HG02970 (cell line): ENCODE data around the gene ALCAM.

ENCODE experiments used
- ATAC-seq: cut with Tn5 transposase; IDR thresholded peaks from one replicate; pipeline ENCODE4 v1.9.1; 2021; ENCODE audit warnings: mild to moderate bottlenecking, moderate library complexity, moderate number of reproducible peaks; ENCODE audit not compliant: unreplicated experiment, low FRiP score

The ALCAM gene

DNA sequence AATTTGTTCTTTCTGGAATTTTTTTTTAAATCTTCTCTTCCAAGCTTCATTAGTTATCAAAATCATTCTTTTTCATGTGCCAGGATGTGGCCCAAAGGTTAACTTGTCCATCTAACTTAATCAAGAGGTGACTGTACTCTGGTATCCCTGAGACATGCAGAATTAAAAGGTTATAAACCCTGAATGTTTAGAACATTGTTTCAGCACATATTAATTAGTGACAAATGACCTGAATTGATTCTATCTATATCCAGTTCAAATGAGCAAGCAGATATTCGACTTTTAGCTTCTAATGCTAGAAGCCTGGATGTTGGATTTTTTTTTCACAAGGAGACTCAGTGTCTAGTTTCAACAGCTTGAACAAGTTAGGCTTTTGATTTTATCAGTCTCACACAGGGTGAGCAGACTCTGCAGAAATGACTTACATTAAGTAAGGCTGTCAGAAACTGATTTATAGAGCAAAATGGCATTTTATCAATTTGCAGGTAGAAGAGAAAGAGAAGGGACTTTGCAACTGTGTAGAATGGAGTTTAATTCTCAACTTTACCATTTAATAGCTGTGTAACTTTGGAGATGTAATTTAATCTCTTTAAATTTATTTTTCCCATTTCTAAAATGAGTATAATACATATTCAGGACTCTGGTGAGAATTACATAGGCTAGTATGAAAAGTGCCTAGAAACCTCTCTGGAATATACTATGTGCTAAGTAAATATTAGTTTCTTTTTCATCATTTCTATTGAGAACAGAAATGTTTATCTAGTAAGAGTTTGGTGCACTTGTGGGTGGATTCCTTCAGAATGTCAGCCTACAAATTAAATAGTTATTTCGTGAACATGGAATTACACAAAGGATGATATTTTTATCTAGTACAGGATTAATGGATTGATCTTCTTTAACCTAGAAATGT is 100.0 kb downstream of the ALCAM start:
- ATAC-seq, result no peak

DNA sequence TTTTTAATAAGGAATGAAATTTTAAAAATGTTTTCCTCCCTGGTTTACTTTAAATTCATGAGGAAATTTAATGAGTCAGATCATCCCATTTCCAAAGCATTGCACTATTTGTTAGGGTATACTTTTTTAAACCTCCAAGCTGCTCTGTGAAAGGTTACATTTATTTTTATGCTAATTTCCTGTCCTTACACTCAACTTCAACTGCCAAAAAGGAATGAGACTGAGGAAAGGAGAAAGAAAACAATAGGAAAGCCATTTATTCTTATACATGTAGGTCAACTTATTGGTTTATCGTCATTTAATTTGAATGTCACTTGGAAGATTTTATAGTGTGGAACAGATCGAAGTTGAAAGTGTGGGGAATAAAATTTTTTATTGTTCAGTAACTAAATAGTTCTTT is 104.1 kb downstream of the ALCAM start:
- no peak for ATAC-seq

DNA sequence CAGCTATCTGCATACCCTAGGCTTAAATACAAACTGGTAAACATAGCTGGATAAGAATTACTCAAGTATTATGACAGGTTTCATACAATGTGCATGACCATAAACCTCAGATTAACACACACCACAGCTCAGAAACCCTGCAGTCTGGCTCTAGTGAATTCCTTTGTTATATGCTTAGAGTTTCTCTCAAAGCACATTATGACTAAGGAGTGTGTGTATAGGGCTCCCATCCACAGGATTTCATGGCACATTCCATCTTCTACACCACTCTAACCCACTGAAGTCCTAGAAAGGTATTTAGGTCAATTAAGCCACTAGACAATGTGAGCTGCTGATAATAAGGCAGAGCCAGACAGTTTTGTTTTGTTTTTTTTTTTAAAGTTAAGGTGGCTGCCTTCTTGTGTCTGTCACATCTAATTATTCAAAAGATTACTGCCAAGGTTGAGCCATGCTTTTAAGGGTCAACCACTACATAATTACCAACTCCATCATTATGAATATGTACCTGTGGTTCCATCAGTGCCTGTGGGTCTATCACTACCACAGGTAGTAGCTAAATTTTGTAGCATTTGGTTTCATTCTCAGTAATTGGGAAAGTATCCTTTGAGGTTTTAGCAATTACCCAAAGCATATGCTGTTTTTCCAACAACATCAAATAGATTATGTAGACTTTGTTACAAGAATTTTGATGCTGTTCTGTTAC is 107.0 kb downstream of the ALCAM start:
- ATAC-seq, result no peak

DNA sequence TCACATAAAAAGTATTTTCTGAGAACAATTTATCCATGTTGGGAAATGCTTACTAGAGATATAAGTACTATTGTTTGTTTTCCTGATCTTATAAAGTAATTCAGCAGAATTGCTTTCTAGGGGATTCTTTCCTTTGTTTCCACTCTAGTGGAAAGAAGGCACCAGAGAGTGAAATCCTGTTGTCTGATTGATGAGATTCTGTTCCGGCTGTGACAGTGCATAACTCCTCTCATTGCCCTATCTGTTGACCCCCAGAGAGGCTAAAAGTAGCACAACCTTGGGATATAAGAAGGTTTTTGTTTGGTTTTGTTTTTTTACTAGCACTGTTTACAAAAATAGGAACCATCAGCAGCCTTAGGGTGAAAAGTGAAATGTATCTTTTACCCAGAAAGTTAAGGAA is 114.1 kb downstream of the ALCAM start:
- ATAC-seq, result no peak

DNA sequence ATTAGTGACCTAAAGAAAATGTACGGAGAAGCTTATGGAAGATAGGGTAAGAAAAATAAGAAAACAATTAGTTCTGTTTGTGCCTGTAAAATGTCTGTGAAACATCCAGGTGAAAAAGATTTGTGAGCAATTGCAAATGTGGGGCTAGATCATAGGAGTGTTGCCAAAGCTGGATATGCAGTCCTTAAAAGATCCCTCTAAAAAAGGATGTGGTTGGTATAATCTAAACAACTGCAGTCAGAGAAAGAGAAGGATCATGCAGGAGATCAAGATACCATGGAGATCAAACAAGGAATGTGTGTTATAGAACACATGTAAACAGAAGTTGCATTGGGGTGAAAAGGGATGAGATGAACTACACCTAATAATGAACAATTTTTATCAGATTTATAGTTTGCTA is 116.8 kb downstream of the ALCAM start:
- no peak for ATAC-seq

DNA sequence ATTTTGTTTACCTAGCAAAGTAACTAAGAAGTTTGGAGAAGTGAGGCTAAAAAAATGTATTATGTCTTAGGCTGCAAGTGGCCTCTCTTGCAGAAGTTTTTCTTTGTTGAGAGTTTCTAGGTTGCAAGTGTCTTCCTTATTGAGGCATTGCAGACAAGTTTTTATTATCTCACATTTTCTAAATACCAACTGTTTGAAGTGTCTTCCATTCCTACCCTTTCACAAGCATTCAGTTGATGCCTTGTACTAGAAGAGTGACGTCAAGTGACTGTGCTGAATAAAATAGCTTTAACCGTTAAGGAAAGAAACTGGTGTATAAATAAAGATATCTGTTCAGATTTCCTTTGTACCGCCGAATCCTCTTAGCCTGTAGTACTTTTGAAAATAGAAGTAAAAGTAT is 123.3 kb downstream of the ALCAM start:
- no peak for ATAC-seq

GRCh38 chr3:105493305-105493892 is 126.7 kb downstream of the ALCAM start:
- no peak for ATAC-seq

GRCh38 chr3:105495021-105495420 is 128.3 kb downstream of the ALCAM start:
- ATAC-seq, result no peak

- ATAC-seq, result no peak
Observed at GRCh38 chr3:105496343-105496742, 129.6 kb downstream of the ALCAM start.

- ATAC-seq, result no peak
Observed at GRCh38 chr3:105497386-105497785, 130.7 kb downstream of the ALCAM start.

GRCh38 chr3:105499961-105500360 is 133.3 kb downstream of the ALCAM start:
- ATAC-seq, result no peak

GRCh38 chr3:105502333-105502732 is 135.6 kb downstream of the ALCAM start:
- ATAC-seq, result no peak

DNA sequence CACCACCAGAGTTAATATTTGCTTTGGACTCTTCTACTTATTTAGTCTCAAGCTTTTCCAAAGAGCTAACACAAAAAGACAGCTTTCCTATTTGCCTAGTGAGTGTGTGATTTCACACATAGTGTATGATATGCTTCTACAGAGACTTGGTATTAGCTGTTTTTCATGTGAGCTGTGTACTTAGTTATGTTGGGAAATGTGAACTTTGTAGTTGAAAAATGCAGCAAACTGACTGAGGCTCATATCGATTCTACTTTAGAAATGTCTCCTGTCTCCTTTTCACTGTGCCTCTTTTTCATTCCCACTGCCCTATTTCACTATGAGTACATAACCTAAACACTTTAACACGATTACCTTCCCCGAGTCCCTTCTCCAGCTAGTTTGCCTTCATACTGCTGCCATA is 136.5 kb downstream of the ALCAM start:
- no peak for ATAC-seq

GRCh38 chr3:105504440-105504951 is 137.8 kb downstream of the ALCAM start:
- ATAC-seq, result no peak

GRCh38 chr3:105505170-105505569 is 138.5 kb downstream of the ALCAM start:
- no peak for ATAC-seq

DNA sequence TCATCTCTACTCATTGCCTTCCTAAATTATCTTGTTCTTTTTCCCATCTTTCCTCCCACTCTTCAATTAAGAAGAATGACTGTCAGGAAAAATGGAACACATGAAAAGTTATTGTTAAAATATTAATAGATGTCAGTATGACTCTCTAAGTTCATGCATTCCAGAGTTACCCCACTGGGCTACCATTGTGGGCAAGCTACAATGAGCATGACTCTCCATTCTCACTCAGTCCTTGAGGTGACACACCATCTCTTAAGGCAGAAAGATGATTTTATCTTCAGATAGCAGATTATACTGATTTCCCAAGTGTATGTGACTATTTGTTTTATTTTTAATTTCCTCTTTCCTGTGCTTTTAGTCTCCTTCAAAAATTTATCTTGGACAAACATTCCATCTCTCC is 144.3 kb downstream of the ALCAM start:
- no peak for ATAC-seq

DNA sequence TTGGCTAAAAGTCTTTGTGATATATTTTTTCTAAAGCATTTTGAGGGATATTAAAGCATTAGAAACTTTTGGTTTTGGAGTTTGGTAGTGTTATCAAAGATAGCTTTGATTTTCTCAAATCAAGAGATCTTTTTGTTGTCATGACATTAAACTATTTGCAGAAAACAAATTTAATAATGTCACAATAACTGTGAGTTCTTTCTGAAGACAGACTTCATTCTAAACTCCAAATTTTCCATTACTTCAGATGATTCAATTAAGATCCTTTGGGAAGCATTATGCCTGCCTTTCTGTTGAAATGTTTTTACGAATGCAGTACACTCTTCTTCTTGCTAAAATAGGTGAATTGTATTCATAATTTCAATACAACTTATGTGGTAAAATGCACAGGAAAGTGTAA is 145.4 kb downstream of the ALCAM start:
- no peak for ATAC-seq

GRCh38 chr3:105513042-105513441 is 146.3 kb downstream of the ALCAM start:
- no peak for ATAC-seq

DNA sequence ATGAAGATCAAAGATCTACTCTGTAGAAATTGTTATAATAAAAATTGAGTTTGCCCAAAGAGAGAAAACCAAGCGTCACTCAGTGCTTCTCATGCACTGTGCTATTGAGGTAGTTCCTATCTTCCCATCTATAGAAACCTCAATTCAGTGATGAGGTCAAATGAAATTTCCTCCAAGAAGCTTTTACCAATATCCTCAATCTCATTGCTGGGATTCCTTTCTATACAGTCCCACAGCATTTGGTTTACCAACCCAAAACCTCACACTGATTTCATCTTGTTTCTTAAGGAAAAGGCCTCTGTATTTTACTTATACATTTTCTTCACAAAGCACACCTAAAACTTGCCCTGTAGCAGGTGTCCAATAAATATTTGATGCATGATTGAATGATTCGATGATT is 147.2 kb downstream of the ALCAM start:
- ATAC-seq, result no peak

DNA sequence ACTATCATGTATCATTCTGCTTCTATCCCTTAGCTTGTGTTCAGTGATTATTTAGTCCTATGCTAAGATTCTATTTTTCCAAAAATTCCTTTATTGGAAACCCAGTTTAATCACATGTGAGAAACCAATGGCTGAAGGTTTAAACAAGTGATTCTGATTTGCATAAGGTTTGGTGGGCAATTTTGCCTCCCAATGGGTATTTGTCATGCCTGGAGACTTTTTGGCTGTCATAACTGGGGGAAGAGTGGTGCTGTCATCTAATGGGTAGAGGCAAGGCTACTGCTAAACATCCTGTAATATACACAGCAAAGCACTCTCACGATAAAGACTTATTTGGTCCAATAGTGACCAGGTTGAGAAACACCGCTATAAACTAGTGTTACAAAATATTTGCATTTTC is 148.7 kb downstream of the ALCAM start:
- no peak for ATAC-seq

- ATAC-seq, result no peak
Observed at GRCh38 chr3:105516972-105517371, 150.3 kb downstream of the ALCAM start.
